Osteocyte (in vitro differentiated cells): Measurements from ENCODE around the gene SYT8. TPM values are rescaled to one million over a fixed set of nuclear protein-coding genes. Genes with fewer than 3 reads are reported as not detected.

ENCODE experiments used
- DNase-seq: peaks from one replicate; pipeline ENCODE4 v3.0.0; 2021; ENCODE audit warnings: mixed read lengths; ENCODE audit not compliant: unreplicated experiment; ENCODE audit errors: extremely low spot score
- H3K27ac Mint-ChIP-seq: one replicate; pipeline ENCODE4 v1.8.0; 2021; ENCODE audit warnings: mild to moderate bottlenecking, mixed read lengths; ENCODE audit not compliant: unreplicated experiment
- H3K27me3 Mint-ChIP-seq: one replicate; pipeline ENCODE4 v1.8.0; 2021; ENCODE audit warnings: mixed read lengths; ENCODE audit not compliant: unreplicated experiment
- H3K36me3 Mint-ChIP-seq: one replicate; pipeline ENCODE4 v1.8.0; 2021; ENCODE audit warnings: mixed read lengths; ENCODE audit not compliant: unreplicated experiment
- H3K4me1 Mint-ChIP-seq: one replicate; pipeline ENCODE4 v1.8.0; 2021; ENCODE audit warnings: mixed read lengths; ENCODE audit not compliant: unreplicated experiment
- H3K4me3 Mint-ChIP-seq: one replicate; pipeline ENCODE4 v1.8.0; 2021; ENCODE audit warnings: mild to moderate bottlenecking, moderate library complexity, mixed read lengths; ENCODE audit not compliant: unreplicated experiment
- H3K9me3 Mint-ChIP-seq: one replicate; pipeline ENCODE4 v1.8.0; 2021; ENCODE audit warnings: mixed read lengths; ENCODE audit not compliant: unreplicated experiment
- CTCF ChIP-seq: fragments of 200-600 bp; sonication (generic); IDR thresholded peaks from 2 replicates; pipeline ENCODE4 v1.5.0; 2021; ENCODE audit warnings: antibody characterized with exemption, mild to moderate bottlenecking, moderate library complexity
- total RNA-seq: library from RNA; stranded (reverse); gene quantifications from 2 replicates; pipeline ENCODE4 v1.2.1, GENCODE V29; 2021

The SYT8 gene
- total RNA-seq, 1 donor from 2014 or later: 6.2 TPM

- H3K9me3 Mint-ChIP-seq: no peaks in the 10 kb centered on the region
Observed at GRCh38 chr11:1854132-1854948, 19.6 kb downstream of the SYT8 start.

GRCh38 chr11:1854949-1855885, 20.4 kb downstream of the SYT8 start:
- TF ChIP-seq CTCF: no peak
- DNase-seq: no peak
- H3K27me3 Mint-ChIP-seq: no peaks in the 10 kb centered on the region
- no peaks in the 10 kb centered on the region for H3K9me3 Mint-ChIP-seq
- no peaks in the 10 kb centered on the region for H3K36me3 Mint-ChIP-seq
- no peak overlapping the region for H3K27ac Mint-ChIP-seq
- H3K4me1 Mint-ChIP-seq: no peaks in the 10 kb centered on the region
- H3K4me3 Mint-ChIP-seq: no peak overlapping the region

More at GRCh38 chr11:1854132-1854948, 19.6 kb downstream of the SYT8 start:
- TF ChIP-seq CTCF: no peak
- Mint-ChIP-seq H3K4me3 (no peak overlapping the region), H3K4me1 (no peaks in the 10 kb centered on the region), H3K36me3 (no peaks in the 10 kb centered on the region), H3K27ac (no peak overlapping the region), H3K27me3 (no peaks in the 10 kb centered on the region)
- no peak for DNase-seq

GRCh38 chr11:1855886-1856265, 21.1 kb downstream of the SYT8 start:
- DNase-seq: no peak
- Mint-ChIP-seq H3K27ac (no peak overlapping the region), H3K36me3 (no peaks in the 10 kb centered on the region), H3K4me3 (no peak overlapping the region), H3K4me1 (no peaks in the 10 kb centered on the region), H3K27me3 (no peaks in the 10 kb centered on the region), H3K9me3 (no peaks in the 10 kb centered on the region)
- TF ChIP-seq CTCF: no peak

- no peak for TF ChIP-seq CTCF
- no peaks in the 10 kb centered on the region for H3K9me3 Mint-ChIP-seq
- H3K4me1 Mint-ChIP-seq: no peaks in the 10 kb centered on the region
- no peaks in the 10 kb centered on the region for H3K36me3 Mint-ChIP-seq
- H3K27ac Mint-ChIP-seq: no peak overlapping the region
- DNase-seq: no peak
- H3K27me3 Mint-ChIP-seq: no peaks in the 10 kb centered on the region
- no peak overlapping the region for H3K4me3 Mint-ChIP-seq
Observed at GRCh38 chr11:1856306-1857005, 21.7 kb downstream of the SYT8 start.
